Measurements from ENCODE around the gene PTBP3.
"Not testable (repeated sequence)": the region's sequence is repeated elsewhere in the genome, so short reads cannot be mapped to it uniquely, and the experiment has no call there.

PTBP3 gene

DNA sequence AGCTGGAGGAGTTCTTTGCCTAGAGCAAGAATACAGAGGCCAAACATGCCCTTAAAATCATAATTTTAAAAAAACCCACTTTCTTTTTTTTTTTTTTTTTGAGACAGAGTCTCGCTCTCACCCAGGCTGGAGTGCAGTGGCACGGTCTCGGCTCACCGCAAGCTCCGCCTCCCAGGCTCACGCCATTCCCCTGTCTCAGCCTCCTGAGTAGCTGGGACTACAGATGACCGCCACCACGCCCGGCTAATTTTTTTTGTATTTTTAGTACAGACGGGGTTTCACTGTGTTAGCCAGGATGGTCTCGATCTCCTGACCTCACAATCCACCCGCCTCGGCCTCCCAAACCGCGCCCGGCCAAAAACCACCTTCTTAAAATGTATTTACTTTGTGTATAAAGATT is 66.3 kb downstream of the PTBP3 start:
- DNase-seq: not testable (repeated sequence)

- no peak for DNase-seq
These were observed 68.0 kb downstream of the PTBP3 start for GRCh38 chr9:112265391-112265790.

- DNase-seq: no peak
These were observed 70.8 kb downstream of the PTBP3 start for GRCh38 chr9:112262577-112262976.

- DNase-seq: no peak
These were observed 72.3 kb downstream of the PTBP3 start for GRCh38 chr9:112261133-112261532.

GRCh38 chr9:112258106-112258505 is 75.3 kb downstream of the PTBP3 start:
- DNase-seq: no peak

- DNase-seq: no peak
These were observed 81.2 kb downstream of the PTBP3 start for GRCh38 chr9:112252194-112252593.

- no peak for DNase-seq
These were observed 84.1 kb downstream of the PTBP3 start for GRCh38 chr9:112249277-112249676.

DNA sequence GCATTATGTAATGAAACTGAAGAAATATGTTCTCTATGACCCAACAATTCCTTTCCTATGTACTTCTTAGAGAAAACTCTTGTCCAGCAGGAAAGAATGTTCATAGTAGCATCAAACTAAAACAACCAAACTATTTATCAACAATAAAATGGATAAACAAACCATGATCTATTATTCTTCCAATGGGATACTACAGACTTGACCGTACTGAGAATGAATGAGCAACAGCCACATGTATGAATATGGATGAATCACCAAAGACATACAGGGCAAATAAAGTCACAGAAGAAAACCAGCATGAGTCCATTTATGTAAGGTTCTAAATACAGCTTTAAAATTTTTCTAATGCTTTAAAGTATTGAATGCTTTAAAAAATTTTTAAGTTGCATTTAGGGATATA is 84.7 kb downstream of the PTBP3 start:
- no peak for DNase-seq

DNA sequence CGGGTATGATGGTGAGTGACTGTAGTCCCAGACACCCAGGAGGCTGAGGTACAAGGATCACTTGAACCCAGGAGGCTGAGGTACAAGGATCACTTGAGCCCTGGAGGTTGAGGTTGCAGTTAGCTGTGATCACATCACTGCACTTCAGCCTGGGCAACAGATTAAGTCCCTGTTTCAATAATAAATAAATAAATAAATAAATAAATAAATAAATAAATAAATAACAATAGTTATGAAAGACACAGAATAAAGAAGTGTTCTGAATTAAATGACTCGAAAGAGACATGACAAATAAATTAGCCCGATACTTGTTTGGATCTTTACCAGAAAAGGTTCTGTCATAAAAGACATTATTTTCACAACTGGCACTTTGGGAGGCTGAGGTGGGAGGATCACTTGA is 86.3 kb downstream of the PTBP3 start:
- DNase-seq: no peak

DNA sequence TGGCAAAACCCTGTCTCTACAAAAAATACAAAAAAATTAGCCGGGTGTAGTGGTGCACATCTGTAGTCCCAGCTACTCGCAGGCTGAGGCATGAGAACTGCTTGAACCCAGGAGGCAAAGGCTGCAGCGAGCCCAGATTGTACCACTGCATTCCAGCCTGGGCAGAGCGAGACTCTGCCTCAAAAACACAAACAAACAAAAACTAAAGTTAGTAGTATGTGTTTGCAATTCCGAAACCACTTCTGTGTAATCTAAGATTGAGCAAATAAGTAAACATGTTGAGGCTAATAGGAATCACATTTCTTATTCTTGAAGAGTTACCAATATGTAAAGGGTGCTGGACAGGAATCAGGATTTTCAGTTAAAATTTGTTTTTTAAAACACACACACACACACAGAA is 88.3 kb downstream of the PTBP3 start:
- no peak for DNase-seq

DNA sequence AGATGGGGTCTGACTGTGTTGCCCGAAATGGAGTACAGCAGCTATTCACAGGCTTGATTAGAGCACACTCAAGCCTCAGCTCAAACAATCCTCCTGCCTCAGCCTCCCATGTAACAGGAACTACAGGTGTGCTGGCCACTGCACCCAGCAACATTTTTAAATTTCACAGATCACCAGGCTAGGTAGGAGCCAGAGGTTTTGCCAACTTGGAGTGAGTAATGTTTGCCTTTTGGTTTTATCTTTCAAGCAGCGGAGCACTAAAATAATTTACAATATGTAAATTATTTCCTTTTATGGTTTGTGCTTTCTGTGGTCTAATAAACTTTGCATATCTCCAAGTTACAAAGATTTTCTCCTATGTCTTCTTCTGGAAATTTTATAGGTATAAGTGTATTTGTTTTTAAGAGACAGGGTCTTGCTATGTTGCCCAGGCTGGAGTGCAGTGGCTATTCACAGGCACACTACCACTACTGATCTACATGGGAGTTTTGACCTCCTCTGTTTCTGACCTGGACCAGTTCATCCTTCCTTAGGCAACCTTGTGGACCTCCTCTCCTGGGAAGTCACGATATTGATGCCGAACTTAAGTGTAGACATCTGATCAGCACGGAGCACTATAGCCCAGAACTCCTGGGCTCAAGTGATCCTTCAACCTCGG is 91.1 kb downstream of the PTBP3 start:
- DNase-seq: no peak

GRCh38 chr9:112241491-112241890 is 91.9 kb downstream of the PTBP3 start:
- DNase-seq: no peak

- DNase-seq: no peak
These were observed 93.7 kb downstream of the PTBP3 start for GRCh38 chr9:112239708-112240107.

GRCh38 chr9:112239284-112239683 is 94.1 kb downstream of the PTBP3 start:
- DNase-seq: no peak

DNA sequence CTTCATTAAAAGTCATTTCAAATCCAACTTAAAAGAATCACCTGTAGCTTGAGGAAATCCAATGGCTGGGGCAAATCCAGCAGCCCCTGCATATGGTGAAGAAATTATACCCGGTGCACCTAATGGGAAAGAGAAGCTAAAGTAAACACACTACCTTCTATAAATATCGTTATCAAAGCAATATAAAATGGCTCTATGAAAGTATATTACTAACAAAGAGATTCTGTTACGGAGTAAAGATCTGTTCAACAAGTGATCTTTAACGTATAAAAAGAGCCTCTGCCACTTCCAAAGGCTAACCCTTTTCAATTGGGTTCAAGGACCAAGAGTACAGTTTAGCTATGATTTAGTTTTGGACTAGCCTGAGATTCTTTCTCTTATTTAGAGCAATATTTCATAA is 98.6 kb downstream of the PTBP3 start:
- no peak for DNase-seq

DNA sequence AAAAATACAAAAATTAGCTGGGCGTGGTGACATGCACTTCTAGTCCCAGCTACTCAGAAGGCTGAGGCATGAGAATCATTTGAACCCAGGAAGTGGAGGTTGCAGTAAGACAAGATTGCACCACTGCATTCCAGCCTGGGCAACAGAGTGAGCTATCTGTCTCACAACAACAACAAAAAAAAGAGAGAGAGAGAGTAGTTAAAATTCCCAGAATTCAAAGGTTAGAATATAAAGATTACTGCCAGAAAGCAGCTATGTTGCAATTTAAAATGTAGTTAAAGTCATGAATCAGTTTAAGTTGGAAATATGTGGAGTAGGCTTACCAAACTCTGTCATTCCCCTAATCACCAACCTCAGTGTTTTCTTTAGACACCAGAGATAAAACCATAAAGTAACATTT is 99.7 kb downstream of the PTBP3 start:
- no peak for DNase-seq

DNA sequence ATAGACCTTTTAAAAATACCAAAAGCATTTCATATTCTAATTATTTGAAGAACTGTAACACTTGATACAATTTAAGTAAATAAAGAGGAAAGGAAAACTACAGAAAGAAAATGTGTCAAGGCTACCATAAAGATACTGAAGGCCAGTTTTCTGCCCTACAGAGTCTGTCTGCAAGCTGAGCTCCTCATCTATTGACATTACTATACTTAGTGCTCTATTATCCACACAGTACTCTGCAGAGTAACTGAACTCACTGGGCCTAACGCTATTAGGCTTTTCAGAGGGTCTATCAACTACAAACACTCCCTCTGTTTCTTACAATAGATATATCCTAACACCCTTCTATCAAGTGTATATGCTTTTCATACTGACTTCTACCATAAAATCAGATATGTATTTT is 101.2 kb downstream of the PTBP3 start:
- no peak for DNase-seq

GRCh38 chr9:112226091-112226490 is 107.3 kb downstream of the PTBP3 start:
- no peak for DNase-seq

DNA sequence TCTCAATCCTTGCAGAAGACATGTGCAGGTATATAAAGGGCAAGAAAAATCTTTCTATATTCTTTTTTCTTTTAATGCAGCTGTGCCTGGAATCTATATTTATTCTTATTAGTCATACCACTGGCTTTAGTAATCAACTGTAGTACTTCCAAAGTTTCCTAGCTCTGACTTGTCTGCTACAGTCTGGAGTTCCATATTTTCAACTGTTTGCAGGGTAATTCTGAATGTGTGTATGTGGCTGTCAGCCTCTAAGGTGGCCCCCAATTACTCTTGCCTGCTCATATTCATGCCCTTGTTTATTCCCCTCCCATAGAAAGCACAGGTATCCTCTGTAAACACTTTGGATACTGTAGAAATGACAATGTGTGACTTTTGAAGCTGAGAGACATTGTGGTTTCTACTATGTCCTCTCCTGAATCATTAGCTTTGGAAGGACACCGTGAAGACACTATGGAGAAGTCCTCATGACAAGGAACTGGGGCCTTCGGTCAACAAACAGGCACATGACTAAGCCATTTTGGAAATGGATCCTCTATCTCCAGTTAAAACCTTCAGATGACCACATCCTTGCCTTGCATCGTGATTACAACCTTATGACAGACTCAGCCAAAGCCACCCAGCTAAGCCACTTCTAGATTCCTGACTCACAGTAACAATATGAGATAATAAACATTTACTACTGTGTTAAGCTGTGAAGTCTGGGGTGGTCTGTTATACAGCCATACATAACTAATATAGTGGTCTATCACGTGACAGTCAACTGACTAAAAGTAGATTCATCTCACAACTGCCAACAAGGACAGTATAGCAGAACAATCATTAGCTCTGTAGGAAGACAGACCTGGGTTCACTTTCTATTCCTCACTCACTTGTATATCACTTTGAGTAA is 108.8 kb downstream of the PTBP3 start:
- DNase-seq: no peak

- no peak for DNase-seq
These were observed 114.5 kb downstream of the PTBP3 start for GRCh38 chr9:112218908-112219307.

GRCh38 chr9:112212926-112213325 is 120.5 kb downstream of the PTBP3 start:
- DNase-seq: no peak

DNA sequence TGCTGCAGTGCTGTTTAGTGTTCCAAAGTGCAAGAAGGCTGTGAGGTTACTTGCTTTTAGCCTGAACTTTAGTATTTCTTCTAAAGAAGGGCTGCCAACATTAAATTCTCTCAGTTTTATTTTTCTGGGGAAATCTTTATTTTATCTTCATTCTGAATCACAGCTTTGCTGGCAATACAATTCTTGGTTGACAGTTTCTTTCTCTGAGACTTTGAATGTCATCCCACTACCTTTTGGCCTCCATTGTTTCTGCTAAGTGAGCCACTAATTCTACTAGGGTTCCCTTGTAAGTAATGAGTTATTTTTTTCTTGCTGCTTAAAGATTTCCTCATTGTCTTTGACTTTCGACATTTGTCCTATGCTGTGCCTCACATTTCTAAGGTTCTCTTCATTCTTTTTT is 126.0 kb downstream of the PTBP3 start:
- DNase-seq: no peak

- DNase-seq: no peak
These were observed 129.9 kb downstream of the PTBP3 start for GRCh38 chr9:112203536-112203935.

- DNase-seq: no peak
These were observed 132.7 kb downstream of the PTBP3 start for GRCh38 chr9:112200711-112201110.

DNA sequence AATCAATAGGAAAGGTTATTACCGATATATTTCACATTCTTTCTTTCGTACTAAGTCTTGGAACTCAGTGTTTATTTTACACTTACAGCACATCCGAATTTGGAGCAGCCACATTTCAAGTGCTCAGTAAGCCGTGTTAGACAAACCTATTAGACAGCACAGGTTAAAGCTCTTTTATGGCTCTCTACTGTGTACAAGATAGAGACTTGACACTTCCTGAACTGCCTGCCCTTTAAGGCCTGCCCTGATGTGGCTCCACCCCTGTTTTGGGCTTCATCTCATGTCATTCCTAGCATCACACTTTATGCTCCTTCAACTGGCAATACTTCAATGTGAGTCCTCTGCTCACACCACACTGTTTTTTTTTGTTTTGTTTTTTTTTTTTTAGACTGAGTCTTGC is 134.8 kb downstream of the PTBP3 start:
- DNase-seq: no peak
